AG04449 (cell line): Measurements from ENCODE around the gene CACNA1C.
"Not testable (repeated sequence)": the region's sequence is repeated elsewhere in the genome, so short reads cannot be mapped to it uniquely, and the experiment has no call there.

Experiments used
- CTCF ChIA-PET: fragments of 350-600 bp; formaldehyde crosslinking; extraction: SDS; loops from one replicate; lab custom pipeline; 2021; ENCODE audit warnings: antibody characterized with exemption; lab: Yijun Ruan, JAX
- POLR2A ChIA-PET: fragments of 400-600, 350-600 bp; formaldehyde crosslinking; extraction: SDS; loops from one replicate; lab custom pipeline; 2020; ENCODE audit warnings: antibody characterized with exemption, inconsistent platforms; lab: Yijun Ruan, JAX
- DNase-seq: peaks from one replicate; pipeline ENCODE4 v3.0.0-alpha.2; 2010; ENCODE audit warnings: low read depth, low spot score
- H3K4me3 ChIP-seq: 2 replicates; pipeline ENCODE4 v1.5.1; 2011; ENCODE audit warnings: low read depth, mild to moderate bottlenecking, control low read depth, low read length
- CTCF ChIP-seq: IDR thresholded peaks from one replicate; pipeline ENCODE4 v1.5.1; 2011; ENCODE audit warnings: mild to moderate bottlenecking, moderate library complexity, low read length, control low read depth, inconsistent platforms; ENCODE audit not compliant: insufficient read depth; ENCODE audit errors: missing control alignments

Gene CACNA1C

GRCh38 chr12:2250797-2251196 is 198.0 kb downstream of the CACNA1C start:
- no peak for DNase-seq
- ChIA-PET POLR2A (interaction anchor here (0.7 to 2.4 kb wide), 2 partner anchors 14 to 15 kb away, joined by 3 to 8 read pairs; no protein-coding TSS in a partner anchor), CTCF (interaction anchor here (1.3 kb wide), 1 partner anchor 146 kb away, joined by 3 read pairs; no protein-coding TSS in a partner anchor)
- TF ChIP-seq CTCF: no peak
- no peak overlapping the region for H3K4me3 ChIP-seq

- CTCF ChIA-PET: interaction anchor here (1.1 to 1.3 kb wide), 2 partner anchors 145 to 180 kb away, joined by 3 read pairs; no protein-coding TSS in a partner anchor
- TF ChIP-seq CTCF: no peak
- POLR2A ChIA-PET: interaction anchor here (2.4 kb wide), 1 partner anchor 13 kb away, joined by 8 read pairs; no protein-coding TSS in a partner anchor
- H3K4me3 ChIP-seq: no peak overlapping the region
- DNase-seq: no peak
Observed at GRCh38 chr12:2251526-2252209, 198.9 kb downstream of the CACNA1C start.

GRCh38 chr12:2255311-2255710 is 202.5 kb downstream of the CACNA1C start:
- no peak for TF ChIP-seq CTCF
- ChIA-PET CTCF (interaction anchor here (0.8 to 1.3 kb wide), 2 partner anchors 12 to 140 kb away, joined by 3 to 4 read pairs; no protein-coding TSS in a partner anchor), POLR2A (interaction anchor here (1.0 kb wide), 1 partner anchor 9 kb away, joined by 4 read pairs; no protein-coding TSS in a partner anchor)
- H3K4me3 ChIP-seq: no peak overlapping the region
- no peak for DNase-seq

- DNase-seq, POLR2A ChIA-PET, H3K4me3 ChIP-seq: not testable (repeated sequence)
- CTCF ChIA-PET: interaction anchor here (1.3 kb wide), 1 partner anchor 140 kb away, joined by 4 read pairs; no protein-coding TSS in a partner anchor
Observed at GRCh38 chr12:2255731-2256130, 202.9 kb downstream of the CACNA1C start.

GRCh38 chr12:2256453-2256852 is 203.7 kb downstream of the CACNA1C start:
- TF ChIP-seq CTCF: no peak
- ChIA-PET CTCF (interaction anchor here (1.3 kb wide), 1 partner anchor 139 kb away, joined by 4 read pairs; no protein-coding TSS in a partner anchor), POLR2A (no interaction called here)
- H3K4me3 ChIP-seq: no peak overlapping the region
- peak; percentile 76 for DNase-seq

GRCh38 chr12:2256915-2257314 is 204.1 kb downstream of the CACNA1C start:
- no peak for DNase-seq
- TF ChIP-seq CTCF: no peak
- ChIA-PET POLR2A (no interaction called here), CTCF (no interaction called here)
- H3K4me3 ChIP-seq: no peak overlapping the region
